ENCODE data around the gene DHRSX.
"Not testable (repeated sequence)": the region's sequence is repeated elsewhere in the genome, so short reads cannot be mapped to it uniquely, and the experiment has no call there.

DHRSX gene

GRCh38 chrX:2492531-2493218 is 8.1 kb downstream of the DHRSX start:
- no peak for DNase-seq

GRCh38 chrX:2490634-2491033 is 10.1 kb downstream of the DHRSX start:
- DNase-seq: no peak

GRCh38 chrX:2489446-2490445 is 11.0 kb downstream of the DHRSX start:
- no peak for DNase-seq

GRCh38 chrX:2488621-2489285 is 12.0 kb downstream of the DHRSX start:
- no peak for DNase-seq

GRCh38 chrX:2487366-2487765 is 13.4 kb downstream of the DHRSX start:
- no peak for DNase-seq

- no peak for DNase-seq
Observed at GRCh38 chrX:2486476-2487133, 14.2 kb downstream of the DHRSX start.

- peak; percentile 23 for DNase-seq
Observed at GRCh38 chrX:2485789-2486345, 14.9 kb downstream of the DHRSX start.

- DNase-seq: peak; percentile 37
Observed at GRCh38 chrX:2484721-2485648, 15.8 kb downstream of the DHRSX start.

GRCh38 chrX:2484256-2484655 is 16.5 kb downstream of the DHRSX start:
- DNase-seq: no peak

GRCh38 chrX:2483398-2484060 is 17.2 kb downstream of the DHRSX start:
- no peak for DNase-seq

GRCh38 chrX:2481597-2481996 is 19.2 kb downstream of the DHRSX start:
- DNase-seq: not testable (repeated sequence)

GRCh38 chrX:2479982-2480381 is 20.8 kb downstream of the DHRSX start:
- DNase-seq: not testable (repeated sequence)

GRCh38 chrX:2479420-2479780 is 21.4 kb downstream of the DHRSX start:
- DNase-seq: no peak

- no peak for DNase-seq
Observed at GRCh38 chrX:2478546-2479419, 22.0 kb downstream of the DHRSX start.

- not testable (repeated sequence) for DNase-seq
Observed at GRCh38 chrX:2477313-2477712, 23.5 kb downstream of the DHRSX start.

- DNase-seq: no peak
Observed at GRCh38 chrX:2474963-2475726, 25.6 kb downstream of the DHRSX start.

- no peak for DNase-seq
Observed at GRCh38 chrX:2474280-2474962, 26.4 kb downstream of the DHRSX start.

- not testable (repeated sequence) for DNase-seq
Observed at GRCh38 chrX:2473064-2473463, 27.7 kb downstream of the DHRSX start.
